ENCODE data around the gene NAA20.

NAA20 gene

DNA sequence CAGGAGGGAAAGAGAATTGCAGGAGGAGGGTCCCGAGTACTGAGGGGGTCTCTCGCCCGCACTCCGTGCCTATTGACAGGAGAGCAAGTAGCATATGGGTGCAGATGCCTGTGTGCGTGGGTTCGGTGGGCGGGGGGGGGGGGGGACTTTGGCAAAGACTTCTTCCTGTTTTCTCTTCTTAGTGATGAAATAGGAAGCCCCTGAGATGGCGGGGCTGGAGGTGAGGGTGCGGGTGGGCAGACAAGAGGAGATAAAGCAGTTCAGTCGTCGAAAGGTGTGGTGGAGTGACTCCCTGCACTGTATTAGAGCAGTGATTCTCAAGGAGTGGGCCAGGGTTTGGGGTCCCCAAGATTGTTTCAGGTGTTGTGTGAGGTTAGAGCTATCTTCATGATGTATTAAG, 3.7 kb downstream of the NAA20 start:
- no peak for FAIRE-seq

DNA sequence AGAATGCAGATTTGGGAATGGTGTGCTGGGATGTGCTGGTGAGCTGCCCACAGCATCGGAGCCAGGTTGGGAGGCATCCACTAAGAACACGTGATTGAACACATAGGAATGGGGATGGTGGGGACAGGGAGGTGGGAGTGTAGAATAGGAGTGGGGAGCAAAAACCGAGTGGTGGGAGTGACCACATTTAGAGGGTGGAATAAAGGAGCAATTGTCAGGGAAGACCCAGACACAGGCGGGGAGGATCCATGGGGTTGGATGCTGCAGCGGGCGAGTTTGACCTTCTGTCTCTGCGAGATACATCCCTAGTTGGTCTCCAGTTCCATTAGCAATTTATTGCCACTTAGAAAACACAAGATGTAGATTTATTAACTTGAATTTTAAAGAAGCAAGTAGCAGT, 4.7 kb downstream of the NAA20 start:
- no peak for FAIRE-seq

DNA sequence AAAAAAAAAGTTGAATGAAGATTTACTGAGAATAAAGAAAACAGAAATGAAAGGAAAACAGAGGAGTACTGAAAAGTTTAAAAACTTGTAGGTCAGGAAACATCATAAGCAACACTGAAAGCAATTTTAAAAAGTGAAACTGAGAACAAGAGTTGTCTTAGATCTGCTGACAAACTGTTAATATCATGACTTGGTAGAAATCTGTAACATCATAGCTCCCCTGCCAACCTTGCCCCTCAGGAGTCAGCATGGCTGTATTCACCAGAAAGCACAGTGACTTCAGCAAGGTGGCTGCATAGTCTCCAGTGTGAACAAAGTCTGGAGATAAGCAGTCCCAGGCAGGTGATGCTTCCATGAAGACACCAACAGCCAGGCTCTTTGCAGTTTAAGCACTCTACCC, 5.3 kb downstream of the NAA20 start:
- FAIRE-seq, result no peak

DNA sequence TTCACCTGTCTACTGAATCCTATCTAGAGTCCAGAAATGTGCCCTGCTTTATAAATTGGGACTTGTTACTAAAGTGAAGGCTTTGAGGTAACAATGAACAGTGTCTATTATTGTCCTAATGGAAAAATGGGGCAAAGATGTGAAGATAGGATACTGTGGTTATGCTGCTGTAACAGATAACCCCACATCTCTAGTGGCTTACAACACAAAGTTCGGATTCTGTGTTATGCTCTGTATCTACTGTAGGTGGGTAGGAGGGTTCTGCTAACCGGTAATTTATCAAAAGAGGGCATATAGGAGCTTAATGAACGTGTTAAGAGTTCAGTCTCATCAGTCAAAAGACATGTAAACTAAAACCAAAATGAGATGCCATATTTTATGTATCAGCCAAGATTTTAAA, 6.2 kb downstream of the NAA20 start:
- no peak for FAIRE-seq

DNA sequence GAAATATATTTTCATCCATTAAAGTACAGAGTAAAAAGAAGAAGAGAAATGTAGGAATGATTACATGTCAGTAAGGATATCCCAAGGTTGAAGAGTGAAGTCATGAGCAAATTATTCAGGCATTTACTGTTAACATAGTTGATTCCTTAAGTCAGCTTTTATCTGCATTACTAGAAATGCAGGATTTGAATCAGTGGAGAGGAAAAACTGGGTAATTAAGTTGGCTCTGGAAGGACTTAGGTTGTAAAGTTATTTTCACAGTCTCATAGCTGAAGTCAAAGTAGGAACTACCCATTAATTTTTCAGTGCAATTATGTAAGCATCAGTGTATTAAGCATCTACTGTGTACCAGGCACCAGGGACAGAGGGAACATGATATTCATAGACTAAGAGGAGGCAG, 7.8 kb downstream of the NAA20 start:
- FAIRE-seq, result no peak

DNA sequence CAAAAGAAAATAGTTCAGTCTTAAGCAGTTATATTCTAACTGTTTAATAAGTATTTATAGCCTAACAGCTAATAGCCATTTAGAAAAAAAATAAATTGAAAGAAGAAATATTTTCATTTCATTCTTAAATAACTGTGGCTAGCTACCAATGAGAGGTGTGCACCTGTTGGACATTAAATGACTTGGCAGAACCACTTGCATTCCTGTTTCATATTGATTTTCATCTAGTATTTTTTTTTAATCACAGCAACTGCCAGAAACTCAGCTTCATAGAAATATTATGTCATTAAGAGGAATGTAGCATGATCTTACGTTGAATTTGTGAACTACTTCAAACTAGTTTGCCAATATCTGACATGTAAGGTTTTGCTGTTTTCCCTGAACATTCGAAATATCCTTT, 10.1 kb downstream of the NAA20 start:
- FAIRE-seq, result peak; percentile 47

DNA sequence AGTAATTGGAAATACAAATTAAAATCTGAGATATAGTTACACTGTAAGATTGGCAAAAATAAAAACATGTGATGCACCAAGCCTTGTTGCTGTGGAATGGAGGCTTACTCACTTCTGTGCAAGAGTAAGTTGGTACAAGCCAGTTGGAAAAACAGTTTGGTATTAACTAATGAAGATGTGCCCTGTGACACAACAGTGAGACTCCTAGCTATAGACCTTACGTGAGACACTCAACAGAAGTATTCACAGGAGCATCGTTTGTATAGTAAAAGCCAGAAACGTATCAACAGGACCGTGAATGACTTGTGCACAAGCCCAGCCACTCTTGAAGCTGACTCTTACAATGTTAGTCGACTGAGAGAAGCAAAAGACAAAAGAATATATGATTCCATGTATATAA, 14.6 kb downstream of the NAA20 start:
- no peak for FAIRE-seq

DNA sequence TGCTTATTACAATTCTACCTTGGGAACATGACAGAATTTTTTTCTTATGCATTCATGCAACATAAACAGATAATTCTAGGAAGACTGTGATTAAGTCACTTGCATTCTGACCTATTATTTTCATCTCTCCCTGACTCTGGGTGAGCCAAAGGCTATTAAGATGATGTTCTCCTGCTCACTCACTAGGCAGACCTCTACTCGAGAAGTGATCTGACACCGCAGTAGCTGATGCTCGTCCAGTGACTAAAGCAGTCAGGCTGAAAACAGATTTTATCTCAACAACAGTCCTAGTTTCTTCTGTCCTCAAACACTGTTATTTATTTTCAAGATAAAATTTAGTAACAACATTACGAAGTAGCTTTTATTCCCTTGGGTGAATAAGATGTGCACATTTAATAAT, 17.3 kb downstream of the NAA20 start:
- FAIRE-seq, result peak; percentile 84

DNA sequence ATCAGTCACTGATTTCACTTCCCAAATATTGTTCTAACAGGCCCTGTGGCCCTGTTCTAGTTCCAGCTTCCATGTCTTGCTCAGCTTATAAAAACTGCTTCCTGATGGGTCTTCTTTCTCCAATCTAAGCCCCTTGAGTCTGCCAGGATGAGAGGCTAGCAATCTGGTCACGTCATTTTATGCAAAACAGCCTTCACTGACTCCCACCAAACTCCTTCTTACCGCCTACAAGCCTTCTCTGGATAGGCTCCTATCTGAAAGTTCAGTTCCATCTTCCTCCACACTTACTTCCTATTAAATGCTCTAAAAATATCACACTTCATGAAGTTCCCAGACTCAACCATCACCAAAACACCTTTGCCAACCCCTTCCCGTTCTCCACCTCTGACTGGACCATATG, 19.6 kb downstream of the NAA20 start:
- no peak for FAIRE-seq

DNA sequence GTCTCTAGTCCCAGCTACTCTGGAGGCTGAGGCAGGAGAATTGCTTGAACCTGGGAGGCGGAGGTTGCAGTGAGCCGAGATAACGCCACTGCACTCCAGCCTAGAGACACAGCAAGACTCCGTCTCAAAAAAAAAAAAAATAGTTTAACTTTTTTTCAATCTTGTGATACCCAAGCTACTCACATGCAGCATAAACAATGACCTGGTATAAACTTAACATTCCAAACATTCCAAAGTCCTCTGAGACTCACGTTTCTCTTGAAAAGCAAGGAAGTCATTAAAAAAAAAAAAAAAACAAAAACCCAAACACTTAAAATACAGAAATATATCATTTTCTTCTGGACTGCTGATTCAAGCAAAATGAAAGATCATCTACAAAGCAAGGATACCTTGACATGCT, 20.8 kb downstream of the NAA20 start:
- FAIRE-seq, result peak; percentile 71

DNA sequence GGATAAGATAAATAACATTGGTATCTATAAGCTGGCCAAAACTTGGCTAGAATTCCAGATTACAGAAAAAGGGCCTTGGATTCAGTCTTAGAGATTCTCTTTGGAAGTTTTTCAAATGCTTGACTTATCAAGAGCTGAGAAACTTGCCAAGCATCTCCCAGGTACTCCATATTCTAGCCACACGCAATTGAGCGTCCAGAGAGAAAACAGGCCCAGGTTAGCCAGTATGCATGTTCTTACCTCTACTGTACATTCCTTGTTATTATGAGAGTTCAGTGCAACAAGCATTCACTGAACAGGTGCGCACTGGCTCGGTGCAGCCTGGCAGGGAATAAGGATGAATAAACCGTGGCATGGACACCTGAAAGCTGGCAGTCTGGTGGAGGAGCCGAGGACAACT, 21.4 kb downstream of the NAA20 start:
- no peak for FAIRE-seq

DNA sequence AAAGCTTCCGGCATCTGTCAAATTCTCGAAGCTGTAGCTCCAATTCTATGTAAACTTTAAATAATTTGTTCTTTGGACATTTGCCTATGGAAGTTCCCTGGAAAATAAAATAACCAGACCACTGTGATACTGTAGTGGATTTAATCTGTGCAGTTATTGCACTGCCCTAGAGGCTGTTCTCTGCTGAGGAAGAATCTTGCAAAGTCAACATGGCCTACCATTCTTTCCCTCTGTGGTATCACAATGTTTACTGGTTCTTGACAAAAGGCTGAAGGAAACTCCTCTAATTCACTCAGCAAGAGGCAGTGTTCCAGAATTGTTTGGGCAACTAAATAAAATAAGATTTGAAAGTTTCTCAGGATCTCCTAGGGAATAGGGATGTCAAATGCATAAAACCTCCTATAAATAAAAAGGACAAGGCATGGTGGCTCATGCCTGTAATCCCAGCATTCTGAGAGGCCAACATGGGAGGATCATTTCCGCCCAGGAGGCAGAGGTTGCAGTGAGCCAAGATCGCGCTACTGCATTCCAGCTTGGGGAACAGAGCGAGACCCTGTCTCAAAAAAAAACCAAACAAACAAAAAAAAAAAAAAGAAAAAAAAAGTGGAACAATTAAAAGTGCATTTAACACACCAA, 22.7 kb downstream of the NAA20 start:
- FAIRE-seq, result no peak

DNA sequence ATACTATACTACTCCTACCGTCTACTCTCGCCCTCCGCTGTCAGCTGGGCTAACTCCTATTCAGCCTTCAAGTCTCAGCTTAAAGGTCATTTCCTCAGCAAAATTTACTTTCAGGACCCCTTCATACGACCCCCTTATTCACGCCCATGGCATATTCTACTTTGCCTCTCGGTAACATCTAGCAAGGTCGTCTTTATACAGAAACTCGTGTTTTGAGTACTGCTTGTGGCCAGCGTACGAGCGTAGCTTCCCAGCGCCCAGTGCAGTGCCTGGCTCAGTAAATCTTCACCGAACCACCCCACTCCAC, 34.6 kb downstream of the NAA20 start:
- FAIRE-seq, result no peak

DNA sequence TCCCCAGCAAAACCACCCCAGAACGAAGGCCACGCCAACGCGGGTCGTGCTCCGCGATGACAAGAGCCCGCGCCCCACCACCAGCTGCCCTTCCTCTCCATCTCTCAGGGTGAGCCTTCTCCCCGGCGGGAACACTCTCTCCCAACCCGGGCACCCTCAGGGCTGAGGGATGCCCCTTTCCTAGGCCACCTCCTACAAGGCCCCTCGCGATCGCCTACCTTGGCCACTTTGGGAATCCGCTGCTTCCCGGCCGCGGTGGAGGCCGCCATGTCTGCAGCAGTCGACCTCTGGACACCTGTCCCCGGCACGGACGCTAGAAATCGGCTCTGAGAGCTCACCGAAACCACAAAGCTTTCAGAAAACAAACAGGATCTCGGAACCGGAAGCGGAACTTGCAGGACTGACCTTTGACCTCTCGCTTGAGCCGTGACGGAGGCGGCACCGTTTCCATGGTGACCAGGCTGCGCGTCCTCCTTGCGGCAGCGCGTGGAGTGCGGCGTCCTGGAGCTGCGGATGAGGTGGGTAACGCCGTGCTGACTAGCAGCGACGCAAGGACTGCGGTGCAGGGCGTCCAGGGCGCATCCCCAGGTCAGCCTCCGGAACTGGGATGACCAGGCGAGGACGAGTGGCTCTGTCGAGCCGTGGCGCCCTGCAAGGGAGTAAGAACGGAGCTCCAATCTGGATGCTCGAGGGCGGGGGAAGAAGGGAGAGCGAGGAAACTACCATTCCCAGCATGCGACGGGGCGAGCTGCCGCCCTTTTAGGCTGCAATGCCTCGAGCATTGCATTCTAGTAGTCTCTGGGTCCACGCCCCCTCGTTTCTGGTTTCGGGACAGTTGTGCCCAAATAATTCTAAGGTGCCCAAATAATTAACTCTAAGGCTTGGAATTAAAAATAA, 35.2 kb downstream of the NAA20 start, which contains the start of the genes CFAP61 and CRNKL1:
TSS of gene CFAP61 (plus strand) at position 459 of the 897 bp plus-strand sequence. CDS start 4,122 bp downstream, outside the sequence.
TSS of gene CRNKL1 (minus strand) at position 393 of the 897 bp plus-strand sequence. CDS start at position 269, 124 bp downstream.
- peak; percentile 97 for FAIRE-seq

DNA sequence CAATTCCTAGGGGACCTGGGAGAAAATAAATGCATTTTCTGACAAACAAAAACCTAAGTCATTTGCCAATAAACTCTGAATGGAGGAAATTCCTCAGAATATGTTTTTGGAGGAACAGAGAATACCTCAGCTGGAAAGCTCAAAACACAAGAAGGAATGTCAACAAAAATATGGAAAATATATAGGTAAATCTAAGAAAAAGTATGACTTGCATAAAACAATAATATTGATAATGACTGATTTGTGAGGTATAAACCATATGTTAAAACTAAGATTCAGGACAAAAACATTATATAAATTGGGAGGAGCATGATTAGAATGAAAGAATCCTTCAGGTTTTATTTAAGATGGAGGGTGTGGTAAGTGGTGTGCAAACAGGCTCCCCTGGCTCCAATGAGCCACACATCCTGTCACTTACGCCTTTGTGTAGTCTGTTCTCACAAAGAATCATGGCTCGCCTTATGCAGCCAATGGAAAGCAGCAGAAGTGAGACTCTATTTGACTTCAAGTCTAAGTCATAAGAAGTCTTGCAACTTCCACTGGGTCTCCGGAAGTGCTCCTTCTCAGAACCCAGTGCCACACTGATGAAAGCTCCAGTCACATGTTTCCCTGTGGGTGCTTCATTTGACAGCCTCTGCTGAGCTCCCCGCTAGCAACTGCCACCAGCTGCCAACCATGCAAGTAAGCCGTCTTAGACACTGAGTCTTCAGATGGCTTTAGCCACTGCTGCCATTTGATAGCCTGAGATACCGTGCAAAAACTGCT, 43.3 kb downstream of the NAA20 start:
- FAIRE-seq, result no peak

DNA sequence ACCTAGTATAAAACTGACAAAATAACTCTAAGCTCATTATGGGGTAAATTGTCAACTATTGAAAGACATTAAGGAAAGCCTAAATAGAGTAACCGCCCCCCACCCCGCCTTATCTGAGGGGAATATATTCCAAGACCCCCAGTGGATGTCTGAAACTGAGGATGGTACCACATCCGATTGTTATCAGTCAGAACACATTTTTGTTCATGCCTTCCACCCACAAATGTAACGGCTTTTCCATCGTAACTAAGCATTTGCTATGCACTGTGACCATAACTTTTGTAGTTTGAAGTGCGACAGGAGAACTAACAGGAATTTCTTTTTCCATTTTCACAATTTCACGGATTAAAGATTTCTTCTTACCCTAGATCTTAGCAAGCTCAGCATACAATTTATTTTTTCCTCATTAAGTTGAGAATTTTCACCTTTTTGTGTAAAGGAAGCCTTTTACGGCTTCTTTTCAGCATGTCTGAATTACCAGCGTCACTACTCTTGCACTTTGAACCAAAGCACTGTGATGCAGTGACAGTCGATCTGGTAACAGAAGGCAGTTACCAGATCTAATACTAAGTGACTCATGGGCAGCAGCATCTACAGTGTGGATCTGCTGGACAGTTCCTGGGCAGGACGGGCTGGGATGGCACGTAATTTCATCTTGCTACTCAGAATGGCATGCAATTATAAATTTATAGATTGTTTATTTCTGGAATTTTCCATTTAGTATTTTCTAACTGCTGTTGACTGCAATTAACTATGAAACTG, 47.0 kb downstream of the NAA20 start:
- no peak for FAIRE-seq

DNA sequence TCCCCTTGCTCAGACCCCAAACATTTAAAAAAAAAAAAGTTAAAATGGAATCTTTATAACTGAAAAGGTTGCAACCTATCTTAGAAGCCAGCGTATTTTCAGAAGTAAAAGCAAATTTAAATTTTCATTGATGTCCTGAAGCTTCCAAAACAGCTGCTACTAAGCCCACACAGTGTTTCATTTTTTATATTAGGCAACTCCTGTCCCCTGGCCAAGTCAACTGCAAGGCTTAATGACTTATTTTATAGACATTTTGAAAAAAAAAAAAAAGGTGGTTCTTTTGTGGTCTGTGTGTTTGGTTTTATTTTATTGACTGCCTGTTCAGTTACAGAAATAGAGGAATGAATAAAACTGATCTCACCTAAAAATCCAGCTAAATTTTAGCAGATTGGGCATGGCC, 48.2 kb downstream of the NAA20 start:
- FAIRE-seq, result no peak

DNA sequence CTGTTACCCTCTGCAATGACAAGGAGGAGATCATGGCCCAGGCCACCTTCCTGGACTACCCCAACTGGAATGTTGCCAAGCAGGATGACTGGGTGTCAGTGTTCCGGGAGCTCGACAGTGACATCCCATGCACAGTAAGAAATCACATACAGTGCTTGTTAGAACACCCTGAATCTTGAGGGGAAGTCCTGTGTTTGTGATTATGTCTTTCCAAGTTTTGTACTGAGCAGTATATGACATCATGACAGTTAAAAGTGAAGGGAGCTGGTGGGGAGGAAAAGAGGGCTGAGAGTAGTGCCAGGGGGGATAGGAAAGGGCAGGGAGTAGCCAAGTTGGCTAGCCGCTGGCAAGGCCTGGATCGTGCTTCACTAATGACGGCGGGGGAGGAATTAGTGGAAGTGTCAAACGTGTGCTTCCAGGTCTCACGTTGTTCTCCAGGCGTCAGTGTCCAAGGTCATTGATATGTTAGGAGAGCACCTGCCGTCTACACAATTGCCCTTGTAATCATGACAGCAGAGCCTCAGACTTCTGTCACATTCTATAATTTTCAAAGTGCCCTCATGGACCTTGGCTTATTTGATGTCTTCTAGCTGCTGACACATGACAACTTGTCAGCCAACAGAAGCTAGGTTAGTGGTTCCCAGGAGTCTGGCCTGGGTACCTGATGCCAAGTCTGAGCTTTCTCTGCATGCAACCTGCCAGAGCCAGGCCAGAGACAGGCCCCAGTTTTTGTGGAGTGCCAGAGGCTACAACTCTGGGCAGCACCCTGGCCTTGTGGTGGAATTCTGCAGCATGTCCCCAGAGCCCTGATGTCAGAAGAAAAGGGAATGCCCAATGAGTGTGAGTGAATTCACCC, 53.9 kb downstream of the NAA20 start:
- FAIRE-seq, result no peak

DNA sequence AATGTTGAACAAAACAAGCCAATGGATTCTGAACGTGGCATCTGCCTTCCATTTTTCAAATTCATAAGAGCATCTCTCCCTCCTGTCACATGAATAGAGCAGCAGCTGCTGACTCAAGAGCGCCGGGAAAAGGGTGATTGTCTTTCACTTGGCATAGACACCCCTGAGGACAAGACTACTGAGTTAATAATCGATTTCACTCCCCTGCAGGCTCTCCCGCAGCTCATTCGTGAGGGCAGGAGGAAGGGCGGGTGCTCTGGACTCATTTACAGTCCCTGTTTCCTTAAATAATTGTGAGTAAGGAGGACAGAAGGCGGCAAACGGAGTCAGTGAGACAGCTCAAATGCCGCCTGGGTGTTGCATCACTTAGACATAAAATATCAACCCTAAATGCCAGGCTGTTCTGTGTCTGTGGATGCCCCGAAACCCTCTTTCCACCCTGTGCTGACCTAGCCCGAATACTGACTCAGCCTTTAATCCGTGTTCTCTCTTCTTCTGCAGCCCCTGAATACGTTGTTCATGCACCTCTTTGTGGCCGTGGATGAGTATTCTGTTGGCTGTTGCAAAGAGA, 56.7 kb downstream of the NAA20 start:
- FAIRE-seq, result no peak

DNA sequence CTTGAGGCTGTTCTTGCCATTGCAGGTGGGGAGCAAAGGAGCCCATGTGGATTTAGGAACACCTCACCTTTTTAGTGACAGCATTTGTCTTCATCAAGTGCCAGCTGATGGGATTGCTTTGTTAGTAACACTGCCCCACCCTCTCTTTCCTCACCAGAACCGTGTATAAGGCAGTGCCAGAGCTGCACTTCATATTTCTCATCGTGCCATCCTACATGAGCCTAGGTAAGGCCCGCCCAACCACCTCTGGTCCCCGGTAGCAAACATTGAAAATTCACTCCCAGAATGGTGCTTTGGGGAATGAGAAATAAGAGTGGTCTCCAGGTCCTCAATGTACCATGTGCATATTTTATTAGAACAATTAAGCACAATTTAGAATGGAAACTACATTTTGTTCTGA, 57.9 kb downstream of the NAA20 start:
- FAIRE-seq, result no peak

DNA sequence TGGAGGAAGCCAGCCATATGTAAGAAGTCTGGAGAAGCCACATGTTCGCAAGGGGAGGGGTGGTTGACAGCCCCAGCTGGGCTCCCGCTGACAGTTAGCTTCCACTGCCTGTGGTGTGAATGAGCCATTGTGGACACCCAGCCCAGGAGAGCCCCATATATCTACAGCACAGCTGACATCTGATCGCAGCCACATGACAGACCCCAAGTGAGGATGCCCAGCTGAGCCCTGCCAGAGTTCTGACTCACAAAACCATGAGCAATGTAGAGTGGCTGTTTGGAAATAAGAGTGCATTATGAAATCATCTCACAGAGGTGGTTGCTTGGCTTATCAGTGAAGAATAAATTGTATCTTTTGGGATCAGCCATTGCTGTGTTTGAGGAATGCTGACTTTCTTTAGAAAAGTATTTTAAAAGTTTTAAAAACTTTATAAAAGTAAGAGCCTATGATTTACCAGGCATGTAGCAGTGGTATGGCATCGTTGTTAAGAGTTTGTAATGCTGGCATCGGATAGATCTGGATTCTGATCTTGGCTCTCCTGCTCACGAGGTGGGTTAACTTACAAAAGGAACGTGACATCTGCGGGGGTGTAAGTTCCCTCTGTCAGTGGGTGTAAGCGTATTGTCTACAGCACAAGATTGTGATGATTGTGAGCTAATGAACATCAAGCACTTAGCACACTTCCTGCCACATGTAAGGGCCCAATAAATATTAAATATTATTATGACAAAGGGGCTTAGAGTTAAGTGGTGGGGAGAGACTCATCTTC, 59.3 kb downstream of the NAA20 start:
- FAIRE-seq, result no peak

Data from islet of Langerhans (tissue), 1 donor.